Breast epithelium (tissue), 3 donors: ENCODE results near the gene FNDC1.

Experiments
- POLR2A ChIP-seq: fragments of 450-650 bp; IDR thresholded peaks from one replicate; pipeline ENCODE4 v1.6.1; 2016; ENCODE audit warnings: antibody characterized with exemption, mild to moderate bottlenecking, moderate library complexity
- POLR2AphosphoS5 ChIP-seq, 3 donors: sonication (generic); formaldehyde crosslinking; IDR thresholded peaks; one replicate each; pipeline ENCODE4 v1.6.1; 2017; ENCODE audit warnings: antibody characterized with exemption in 3 of 3
- TF ChIP-seq, protein P1 (sequence below), 3 donors: fragments of 450-650 bp; IDR thresholded peaks; one replicate each; pipeline ENCODE4 v1.5.1; 2016 to 2017; ENCODE audit warnings: antibody characterized with exemption in 3 of 3, mild to moderate bottlenecking in 3 of 3, moderate library complexity in 3 of 3

DNA sequence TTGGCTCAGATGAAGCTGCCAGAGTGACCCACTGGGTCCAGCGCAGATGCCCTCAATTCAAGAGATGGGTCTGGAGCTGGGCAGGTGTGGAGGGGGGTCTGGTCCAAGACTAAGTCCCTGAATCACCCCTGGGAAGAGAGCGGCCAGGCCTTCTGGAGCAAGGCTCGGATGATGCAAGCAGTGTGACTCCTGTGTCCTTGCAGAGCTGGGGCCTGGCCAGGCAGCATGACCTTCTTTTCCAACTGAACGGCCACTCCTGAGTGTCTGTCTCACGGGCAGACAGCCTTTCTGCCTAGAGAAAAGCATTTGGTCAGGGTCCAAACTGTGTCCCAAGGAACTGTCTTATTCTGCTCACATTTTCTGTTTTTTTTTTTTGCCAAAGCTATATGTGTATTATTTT, 42.6 kb upstream of the FNDC1 start:
- TF ChIP-seq, protein P1, sequence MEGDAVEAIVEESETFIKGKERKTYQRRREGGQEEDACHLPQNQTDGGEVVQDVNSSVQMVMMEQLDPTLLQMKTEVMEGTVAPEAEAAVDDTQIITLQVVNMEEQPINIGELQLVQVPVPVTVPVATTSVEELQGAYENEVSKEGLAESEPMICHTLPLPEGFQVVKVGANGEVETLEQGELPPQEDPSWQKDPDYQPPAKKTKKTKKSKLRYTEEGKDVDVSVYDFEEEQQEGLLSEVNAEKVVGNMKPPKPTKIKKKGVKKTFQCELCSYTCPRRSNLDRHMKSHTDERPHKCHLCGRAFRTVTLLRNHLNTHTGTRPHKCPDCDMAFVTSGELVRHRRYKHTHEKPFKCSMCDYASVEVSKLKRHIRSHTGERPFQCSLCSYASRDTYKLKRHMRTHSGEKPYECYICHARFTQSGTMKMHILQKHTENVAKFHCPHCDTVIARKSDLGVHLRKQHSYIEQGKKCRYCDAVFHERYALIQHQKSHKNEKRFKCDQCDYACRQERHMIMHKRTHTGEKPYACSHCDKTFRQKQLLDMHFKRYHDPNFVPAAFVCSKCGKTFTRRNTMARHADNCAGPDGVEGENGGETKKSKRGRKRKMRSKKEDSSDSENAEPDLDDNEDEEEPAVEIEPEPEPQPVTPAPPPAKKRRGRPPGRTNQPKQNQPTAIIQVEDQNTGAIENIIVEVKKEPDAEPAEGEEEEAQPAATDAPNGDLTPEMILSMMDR (IDR thresholded peaks at IDR 0.05), result no peak
- TF ChIP-seq POLR2AphosphoS5 (IDR thresholded peaks at IDR 0.05), result no peak
- TF ChIP-seq POLR2A, result no peak
